Loucy (cell line): ENCODE data around the gene CAPN2.

ENCODE experiments used
- H2AFZ ChIP-seq: fragments of 200-600 bp; sonication (generic); 2 replicates; pipeline ENCODE4 v1.6.0; 2016; ENCODE audit warnings: antibody characterized with exemption, mild to moderate bottlenecking, low read length, moderate library complexity
- H3F3A ChIP-seq: fragments of 200-600 bp; 2 replicates; pipeline ENCODE4 v1.6.0; 2016; ENCODE audit warnings: antibody characterized with exemption, low read depth, mild to moderate bottlenecking
- H3K27me3 ChIP-seq: fragments of 200-600 bp; sonication (generic); 2 replicates; pipeline ENCODE4 v1.6.1; 2014; ENCODE audit warnings: low read length, mild to moderate bottlenecking; ENCODE audit not compliant: insufficient read depth, poor library complexity, severe bottlenecking
- H3K36me3 ChIP-seq: fragments of 200-600 bp; sonication (generic); 2 replicates; pipeline ENCODE4 v1.6.1; 2016; ENCODE audit warnings: low read length; ENCODE audit not compliant: insufficient read depth
- H3K4me1 ChIP-seq: fragments of 200-600 bp; sonication (generic); 2 replicates; pipeline ENCODE4 v1.5.1; 2014; ENCODE audit warnings: low read length, mild to moderate bottlenecking; ENCODE audit not compliant: insufficient read depth, poor library complexity, severe bottlenecking
- H3K4me2 ChIP-seq: fragments of 200-600 bp; sonication (generic); 2 replicates; pipeline ENCODE4 v1.6.0; 2014; ENCODE audit warnings: antibody characterized with exemption, low read length, low read depth, mild to moderate bottlenecking; ENCODE audit not compliant: poor library complexity, severe bottlenecking
- H3K4me3 ChIP-seq: fragments of 200-600 bp; sonication (generic); 2 replicates; pipeline ENCODE4 v1.5.1; 2014; ENCODE audit warnings: low read length, mild to moderate bottlenecking, mixed read lengths; ENCODE audit not compliant: poor library complexity, severe bottlenecking
- H3K79me2 ChIP-seq: fragments of 200-600 bp; sonication (generic); 2 replicates; pipeline ENCODE4 v1.6.1; 2014; ENCODE audit warnings: low read length; ENCODE audit not compliant: insufficient read depth
- H3K9ac ChIP-seq: fragments of 200-600 bp; sonication (generic); 2 replicates; pipeline ENCODE4 v1.6.0; 2014; ENCODE audit warnings: mild to moderate bottlenecking, low read depth, low read length, moderate library complexity; ENCODE audit not compliant: poor library complexity, severe bottlenecking
- H3K9me2 ChIP-seq: fragments of 200-600 bp; sonication (generic); replicated peaks from 2 replicates; pipeline ENCODE4 v1.6.1; 2016; ENCODE audit warnings: low read depth, low read length, mixed read lengths
- H3K9me3 ChIP-seq: fragments of 200-600 bp; sonication (generic); 2 replicates; pipeline ENCODE4 v1.6.1; 2014; ENCODE audit warnings: mild to moderate bottlenecking, antibody characterized with exemption, low read length, low read depth; ENCODE audit not compliant: insufficient read depth
- H4K20me1 ChIP-seq: fragments of 200-600 bp; sonication (generic); 2 replicates; pipeline ENCODE4 v1.6.0; 2014; ENCODE audit warnings: antibody characterized with exemption, low read length, mild to moderate bottlenecking; ENCODE audit not compliant: insufficient read depth, poor library complexity, severe bottlenecking
- CTCF ChIP-seq: fragments of 200-600 bp; sonication (generic); conservative IDR thresholded peaks from 2 replicates; pipeline ENCODE4 v1.5.1; 2014; ENCODE audit warnings: mild to moderate bottlenecking, antibody characterized with exemption, low read length
- EZH2phosphoT487 ChIP-seq: fragments of 200-600 bp; IDR thresholded peaks from 2 replicates; pipeline ENCODE4 v1.6.1; 2018; ENCODE audit warnings: antibody characterized with exemption, mild to moderate bottlenecking, moderate library complexity, borderline replicate concordance

The CAPN2 gene

GRCh38 chr1:223684488-223684792 is 27.9 kb upstream of the CAPN2 start:
- H3K4me1 ChIP-seq: no peaks in the 10 kb centered on the region
- no peak overlapping the region for H3K4me2 ChIP-seq
- H3F3A ChIP-seq: no peaks in the 10 kb centered on the region
- no peak for TF ChIP-seq EZH2phosphoT487
- TF ChIP-seq CTCF: peak; percentile 23
- H2AFZ ChIP-seq: no peak overlapping the region
- no peaks in the 10 kb centered on the region for H3K36me3 ChIP-seq
- H3K27me3 ChIP-seq: no peaks in the 10 kb centered on the region
- H3K9me2 ChIP-seq: no peaks in the 10 kb centered on the region
- H3K4me3 ChIP-seq: no peak overlapping the region
- H4K20me1 ChIP-seq: no peaks in the 10 kb centered on the region
- no peaks in the 10 kb centered on the region for H3K9me3 ChIP-seq
- H3K79me2 ChIP-seq: no peaks in the 10 kb centered on the region
- H3K9ac ChIP-seq: no peak overlapping the region

GRCh38 chr1:223691121-223691520 is 21.2 kb upstream of the CAPN2 start:
- no peaks in the 10 kb centered on the region for H4K20me1 ChIP-seq
- H3K4me3 ChIP-seq: no peak overlapping the region
- H2AFZ ChIP-seq: no peak overlapping the region
- no peaks in the 10 kb centered on the region for H3K9me2 ChIP-seq
- H3K9me3 ChIP-seq: no peaks in the 10 kb centered on the region
- H3K4me2 ChIP-seq: no peak overlapping the region
- H3K9ac ChIP-seq: no peak overlapping the region
- H3K4me1 ChIP-seq: no peaks in the 10 kb centered on the region
- no peaks in the 10 kb centered on the region for H3F3A ChIP-seq
- TF ChIP-seq EZH2phosphoT487 (no peak), CTCF (no peak)
- H3K79me2 ChIP-seq: no peaks in the 10 kb centered on the region
- no peaks in the 10 kb centered on the region for H3K27me3 ChIP-seq
- no peaks in the 10 kb centered on the region for H3K36me3 ChIP-seq

DNA sequence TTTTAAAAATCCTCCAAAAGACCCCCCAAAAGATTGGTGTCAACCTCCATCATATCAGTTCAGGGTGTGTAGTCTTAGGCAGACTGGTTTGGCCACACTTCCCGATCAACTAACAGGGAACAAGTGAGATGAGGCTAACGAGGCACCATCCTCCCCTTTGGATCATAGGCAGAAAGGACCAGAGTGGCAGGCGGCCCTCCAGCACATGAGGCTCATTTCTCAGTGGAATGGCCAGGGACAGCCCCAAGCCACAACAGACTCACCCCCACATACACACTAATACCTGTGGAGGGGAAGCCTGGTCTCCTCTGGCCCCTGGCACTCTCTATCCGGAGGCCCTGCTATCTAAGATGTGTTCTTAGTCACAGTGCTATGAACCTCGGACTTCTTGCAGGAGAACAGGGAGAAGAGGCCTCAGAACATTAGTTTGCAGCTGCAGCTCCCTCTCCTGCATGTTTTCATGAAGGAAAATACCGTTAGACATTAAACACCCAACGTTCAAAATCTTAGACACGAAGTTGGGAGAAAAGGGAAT is 17.3 kb upstream of the CAPN2 start:
- Histone ChIP-seq H3K9me3 (no peaks in the 10 kb centered on the region), H3K79me2 (no peaks in the 10 kb centered on the region), H4K20me1 (no peaks in the 10 kb centered on the region), H3K4me1 (no peaks in the 10 kb centered on the region), H3F3A (no peaks in the 10 kb centered on the region), H2AFZ (no peak overlapping the region), H3K9ac (no peak overlapping the region), H3K27me3 (no peaks in the 10 kb centered on the region), H3K36me3 (no peaks in the 10 kb centered on the region), H3K4me3 (no peak overlapping the region), H3K9me2 (no peaks in the 10 kb centered on the region), H3K4me2 (no peak overlapping the region)
- TF ChIP-seq CTCF: no peak
- no peak for TF ChIP-seq EZH2phosphoT487
